Head of caudate nucleus (tissue), 42 donors: ENCODE results near the gene CUX1.

Experiments
- DNase-seq, 42 donors: peaks; one replicate each; pipeline versions ENCODE4 v3.0.0 to v3.0.0-alpha.2; 2020 to 2021; ENCODE audit warnings: mixed read lengths in 7 of 42
- intact Hi-C: fragments of 100-400 bp; cut with DNase I; formaldehyde crosslinking; loops from one replicate; pipeline ENCODE4 v1.15.0; 2022

CUX1 gene

DNA sequence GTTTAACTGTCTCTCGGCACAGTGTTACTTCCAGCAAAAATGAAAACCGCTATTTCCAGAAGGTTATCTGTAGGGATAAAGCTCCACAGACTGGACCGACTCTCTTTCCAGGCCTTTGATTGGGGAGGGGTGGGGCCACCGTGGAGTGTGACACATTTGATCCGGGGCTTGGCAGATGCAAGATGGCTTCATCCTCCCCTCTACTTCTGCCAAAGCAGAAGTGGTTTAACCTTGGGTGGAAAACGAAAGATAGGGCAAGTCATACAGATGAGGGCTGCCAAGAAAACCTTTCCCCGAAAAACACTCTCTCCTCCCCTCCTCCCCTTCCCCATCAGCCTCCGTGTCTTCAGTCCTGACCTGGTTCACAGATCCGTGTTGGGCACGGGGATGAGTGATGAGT lies 329.6 kb downstream of the CUX1 start:
- DNase-seq: peak in 5 of 42 donors; percentile 7 to 23 (median 14)
- intact Hi-C loops: no loop called here

- no peak for DNase-seq
- intact Hi-C loops: no loop called here
These were observed 331.4 kb downstream of the CUX1 start for GRCh38 chr7:102148799-102149198.

- DNase-seq: no peak
- intact Hi-C loops: no loop called here
These were observed 332.0 kb downstream of the CUX1 start for GRCh38 chr7:102149416-102149815.

DNA sequence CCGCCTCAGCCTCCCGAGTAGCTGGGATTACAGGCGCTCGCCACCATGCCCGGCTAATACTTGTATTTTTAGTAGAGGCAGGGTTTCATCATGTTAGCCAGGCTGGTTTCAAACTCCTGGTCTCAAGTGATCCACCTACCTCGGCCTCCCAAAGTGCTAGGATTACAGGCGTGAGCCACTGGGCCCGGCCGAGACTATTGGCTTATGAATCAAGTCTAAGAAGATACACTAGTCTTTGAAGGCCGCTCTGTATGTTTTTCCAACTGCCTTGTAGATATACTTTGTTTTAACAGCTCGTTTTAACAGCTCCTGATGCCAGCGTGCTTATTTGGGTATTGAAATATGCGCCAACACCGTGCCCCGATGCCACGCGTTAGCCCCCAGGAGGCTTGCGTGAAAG lies 332.8 kb downstream of the CUX1 start:
- no peak for DNase-seq
- intact Hi-C loops: no loop called here

DNA sequence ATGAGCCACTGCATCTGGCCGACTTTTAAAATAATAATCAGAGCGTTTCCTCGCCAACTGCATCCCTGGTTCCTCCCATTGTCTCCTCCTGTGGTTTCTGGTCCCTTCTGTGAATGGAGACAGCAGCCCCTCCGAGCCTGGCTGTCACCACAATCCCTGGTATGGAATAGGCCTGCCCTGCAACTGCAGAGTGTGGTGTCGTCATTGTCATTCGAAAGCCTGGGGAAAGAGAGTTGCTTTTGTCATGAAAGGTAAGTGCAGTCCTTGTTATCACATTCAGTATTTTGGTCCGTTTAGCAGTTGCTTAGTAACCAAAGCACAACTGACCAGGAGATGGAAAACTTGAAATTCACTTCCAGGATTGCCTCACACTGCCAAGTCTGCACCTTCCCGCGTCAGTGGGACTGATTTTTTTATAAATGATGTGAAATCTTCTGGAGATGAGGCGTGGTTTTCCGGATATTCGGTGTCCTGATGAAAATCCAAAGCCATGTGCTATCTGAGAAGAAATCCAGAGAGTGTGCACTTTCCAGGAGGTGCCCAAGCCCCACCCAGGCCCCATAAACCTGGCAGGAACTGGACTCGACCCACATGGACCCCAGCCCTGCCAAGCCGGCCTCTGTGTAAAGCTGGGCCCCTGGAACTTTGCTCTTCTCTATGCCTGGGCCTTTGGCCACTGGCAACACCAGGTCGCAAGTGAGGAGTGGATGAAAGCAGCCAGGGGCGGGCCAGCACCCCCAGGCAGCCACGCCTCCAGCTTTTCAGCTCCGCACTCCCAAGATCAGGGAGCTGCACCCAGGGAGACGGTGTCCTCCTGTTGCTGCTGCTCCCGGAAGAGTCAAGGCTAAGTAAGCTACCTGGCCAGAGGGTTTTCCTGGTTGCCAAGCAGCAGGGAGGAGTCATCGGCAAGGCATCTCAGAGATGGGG lies 335.5 kb downstream of the CUX1 start:
- intact Hi-C loops: no loop called here
- no peak for DNase-seq

GRCh38 chr7:102153599-102153946 lies 336.1 kb downstream of the CUX1 start:
- no peak for DNase-seq
- intact Hi-C loops: no loop called here

GRCh38 chr7:102154425-102154824 lies 337.0 kb downstream of the CUX1 start:
- intact Hi-C loops: no loop called here
- no peak for DNase-seq

GRCh38 chr7:102155821-102156441 lies 338.5 kb downstream of the CUX1 start:
- DNase-seq: no peak
- intact Hi-C loops: no loop called here

DNA sequence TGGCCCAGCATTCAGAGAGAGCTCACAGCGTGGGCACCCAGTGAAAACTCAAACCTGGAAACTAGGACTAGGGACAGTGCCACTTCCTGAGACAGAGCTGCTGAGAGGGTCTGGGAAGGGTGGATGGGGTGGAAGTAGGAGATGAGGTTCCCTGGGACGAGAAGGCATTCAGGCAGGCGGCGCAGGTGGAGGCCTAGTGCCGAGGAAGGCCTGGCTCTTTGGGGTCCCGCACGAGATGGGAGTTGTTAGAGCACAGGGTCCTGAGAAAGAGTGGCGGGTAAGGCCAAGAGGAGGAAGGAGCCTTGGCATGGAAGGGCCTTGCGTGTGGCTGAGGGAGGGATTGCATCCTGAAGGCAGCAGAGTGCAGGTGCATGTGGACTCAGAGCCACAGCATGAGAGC lies 339.4 kb downstream of the CUX1 start:
- intact Hi-C loops: no loop called here
- no peak for DNase-seq

GRCh38 chr7:102165136-102165535 lies 347.7 kb downstream of the CUX1 start:
- no peak for DNase-seq
- intact Hi-C loops: no loop called here

DNA sequence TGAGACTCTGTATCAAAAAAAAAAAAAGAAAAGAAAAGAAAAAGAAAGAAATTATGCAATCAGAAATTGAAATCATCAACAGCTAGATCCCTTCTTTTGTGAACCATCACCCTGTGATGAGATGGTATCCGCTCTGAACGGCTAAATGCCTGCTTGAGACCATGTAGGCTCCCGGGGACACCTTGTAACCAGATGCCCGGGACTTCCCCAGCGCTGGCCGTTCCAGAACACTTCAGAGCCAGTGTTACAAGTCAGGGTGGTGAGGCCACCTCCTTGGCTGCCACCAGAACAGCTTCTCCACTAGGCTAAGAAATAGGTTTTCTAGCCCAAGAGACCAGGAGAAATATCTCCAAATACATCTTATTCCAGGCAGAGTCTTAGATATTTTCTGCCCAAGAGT lies 349.8 kb downstream of the CUX1 start:
- DNase-seq: no peak
- intact Hi-C loops: no loop called here

GRCh38 chr7:102169651-102170392 lies 352.4 kb downstream of the CUX1 start:
- intact Hi-C loops: loop anchor here (10.0 kb wide), 1 partner anchor 55 kb away; no protein-coding TSS in a partner anchor
- no peak for DNase-seq

DNA sequence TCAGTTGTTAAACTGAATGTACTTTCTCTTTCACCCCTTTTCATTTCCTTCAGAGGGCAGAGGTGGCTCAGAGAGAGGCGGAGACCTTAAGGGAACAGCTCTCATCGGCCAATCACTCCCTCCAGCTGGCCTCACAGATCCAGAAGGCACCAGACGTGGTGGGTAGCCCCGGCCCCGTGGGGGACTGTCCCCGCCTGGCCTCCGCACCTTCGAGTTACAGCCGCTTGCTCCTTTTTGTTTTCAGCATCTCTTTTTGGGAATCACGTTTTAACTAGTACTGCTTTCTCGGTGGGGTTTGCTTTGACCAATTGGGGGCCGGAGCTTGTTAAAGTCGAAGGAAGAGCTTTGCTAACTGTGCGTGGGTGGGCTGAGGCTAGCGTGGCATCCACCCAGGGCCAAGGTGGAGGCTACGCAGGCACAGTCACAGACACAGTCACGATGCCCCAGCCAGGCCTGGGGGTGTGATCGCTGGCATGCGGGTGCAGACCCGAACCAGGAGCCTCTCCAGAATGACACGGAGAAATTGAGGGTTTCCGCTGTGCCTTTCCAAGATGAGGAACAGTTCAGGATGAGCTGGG lies 353.1 kb downstream of the CUX1 start:
- DNase-seq: peak in 4 of 42 donors; percentile 22 to 39 (median 26)
- intact Hi-C loops: loop anchor here (10.0 kb wide), 1 partner anchor 56 kb away; no protein-coding TSS in a partner anchor

GRCh38 chr7:102173669-102174068 lies 356.2 kb downstream of the CUX1 start:
- no peak for DNase-seq
- intact Hi-C loops: loop anchor here (10.0 kb wide), 1 partner anchor 59 kb away; no protein-coding TSS in a partner anchor

GRCh38 chr7:102175423-102176170 lies 358.2 kb downstream of the CUX1 start:
- DNase-seq: peak in 41 of 42 donors; percentile 19 to 77 (median 50)
- intact Hi-C loops: loop anchor here (10.0 kb wide), 1 partner anchor 61 kb away; no protein-coding TSS in a partner anchor

DNA sequence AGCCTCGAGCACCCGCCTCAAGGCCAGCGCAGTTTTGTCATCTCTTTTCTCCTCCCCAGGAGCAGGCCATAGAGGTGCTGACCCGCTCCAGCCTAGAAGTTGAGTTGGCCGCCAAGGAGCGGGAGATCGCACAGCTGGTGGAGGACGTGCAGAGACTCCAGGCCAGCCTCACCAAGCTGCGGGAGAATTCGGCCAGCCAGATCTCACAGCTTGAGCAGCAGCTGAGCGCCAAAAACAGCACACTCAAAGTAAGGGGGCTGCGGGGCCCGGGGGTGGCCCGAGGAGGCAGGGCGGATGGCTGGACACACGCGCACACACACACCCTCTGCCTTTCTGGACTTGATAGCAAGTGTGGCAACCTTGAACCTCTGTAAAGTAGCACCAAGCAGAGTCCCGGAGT lies 361.0 kb downstream of the CUX1 start:
- DNase-seq: no peak

DNA sequence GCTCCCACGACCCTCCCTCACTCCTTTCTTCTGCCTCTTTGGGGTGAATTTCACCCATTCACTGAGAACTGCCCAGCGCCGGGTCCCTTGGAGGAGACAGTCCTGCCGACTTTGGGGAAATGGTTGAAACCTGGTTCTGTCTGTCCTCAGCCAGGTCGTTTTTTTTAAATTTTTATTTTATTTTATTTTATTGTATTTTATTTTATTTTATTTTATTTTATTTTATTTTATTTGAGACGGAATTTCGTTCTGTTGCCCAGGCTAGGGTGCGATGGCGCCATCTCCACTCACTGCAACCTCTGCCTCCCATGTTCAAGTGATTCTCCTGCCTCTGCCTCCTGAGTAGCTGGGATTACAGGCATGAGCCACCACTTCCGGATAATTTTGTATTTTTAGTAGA lies 363.3 kb downstream of the CUX1 start:
- no peak for DNase-seq
- intact Hi-C loops: no loop called here

More for the DNA sequence above, 361.0 kb downstream of the CUX1 start:
- intact Hi-C loops: loop anchor here (10.0 kb wide), 1 partner anchor 64 kb away; no protein-coding TSS in a partner anchor

GRCh38 chr7:102181517-102181916 lies 364.1 kb downstream of the CUX1 start:
- DNase-seq: no peak
- intact Hi-C loops: no loop called here

DNA sequence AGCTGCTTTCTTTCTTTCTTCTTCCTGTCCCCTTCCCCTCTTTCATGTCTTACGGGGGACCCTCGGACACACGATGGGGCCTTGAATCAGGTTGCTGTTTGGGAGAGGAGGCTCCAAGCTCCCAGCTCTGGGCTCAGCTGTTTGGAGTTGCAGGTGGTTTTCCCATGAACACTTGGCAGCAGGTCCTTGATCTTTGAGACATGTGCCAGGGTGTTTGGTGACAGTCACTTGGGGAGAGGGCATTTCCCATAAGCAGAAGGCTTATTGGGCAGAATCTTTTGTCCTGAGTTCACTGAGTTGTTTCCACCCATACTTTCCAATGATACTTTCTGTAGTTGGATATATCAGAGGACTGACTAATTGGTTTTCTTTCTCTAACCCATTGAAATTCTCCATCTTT lies 364.6 kb downstream of the CUX1 start:
- intact Hi-C loops: no loop called here
- no peak for DNase-seq
